Natural killer cell (primary cell): ENCODE data around the gene ARFGEF2. TPM values are rescaled to one million over a fixed set of nuclear protein-coding genes. Genes with fewer than 3 reads are reported as not detected.

ENCODE experiments used
- ATAC-seq, 3 donors: fragments of 150-1000 bp in 2 of 3; fragments of 200-7000 bp in 1 of 3; cut with Tn5 transposase; 1 replicate in 1 of 3; 2 replicates in 2 of 3; pipeline ENCODE4 v1.10.0; 2021; ENCODE audit warnings: mild to moderate bottlenecking in 2 of 3, moderate library complexity in 2 of 3
- DNase-seq, 2 donors: peaks; one replicate each; pipeline versions ENCODE4 v3.0.0 to v3.0.0-alpha.2; 2013 to 2021; ENCODE audit warnings: mixed read lengths in 1 of 2
- H3K27ac ChIP-seq: one replicate; pipeline ENCODE4 v1.5.1; 2013; ENCODE audit warnings: mild to moderate bottlenecking, low read length
- H3K27me3 ChIP-seq: one replicate; pipeline ENCODE4 v1.6.1; 2013; ENCODE audit warnings: low read length; ENCODE audit not compliant: control insufficient read depth, insufficient read depth
- H3K36me3 ChIP-seq: one replicate; pipeline ENCODE4 v1.6.1; 2013; ENCODE audit warnings: low read length; ENCODE audit not compliant: control insufficient read depth, insufficient read depth
- H3K4me1 ChIP-seq: one replicate; pipeline ENCODE4 v1.6.1; 2013; ENCODE audit warnings: low read length; ENCODE audit not compliant: control insufficient read depth, insufficient read depth
- H3K4me3 ChIP-seq: one replicate; pipeline ENCODE4 v1.5.1; 2013; ENCODE audit warnings: low read length
- H3K9me3 ChIP-seq: one replicate; pipeline ENCODE4 v1.6.1; 2013; ENCODE audit warnings: low read length; ENCODE audit not compliant: control insufficient read depth, insufficient read depth
- H3K27ac Mint-ChIP-seq, 2 donors: one replicate each; pipeline ENCODE4 v1.8.0; 2022; ENCODE audit warnings: mild to moderate bottlenecking in 2 of 2, mixed read lengths in 2 of 2, moderate library complexity in 1 of 2
- H3K27me3 Mint-ChIP-seq, 2 donors: one replicate each; pipeline ENCODE4 v1.8.0; 2022; ENCODE audit warnings: low read depth in 2 of 2, mixed read lengths in 2 of 2
- H3K36me3 Mint-ChIP-seq: one replicate; pipeline ENCODE4 v1.8.0; 2022; ENCODE audit warnings: mixed read lengths
- H3K4me1 Mint-ChIP-seq, 2 donors: one replicate each; pipeline ENCODE4 v1.8.0; 2022; ENCODE audit warnings: mixed read lengths in 2 of 2
- H3K4me3 Mint-ChIP-seq: one replicate; pipeline ENCODE4 v1.8.0; 2022; ENCODE audit warnings: mild to moderate bottlenecking, moderate library complexity, mixed read lengths
- H3K9me3 Mint-ChIP-seq, 2 donors: one replicate each; pipeline ENCODE4 v1.8.0; 2022; ENCODE audit warnings: mixed read lengths in 2 of 2
- WGBS: methylation state at CpG from one replicate; pipeline ENCODE4 v1.1.7; 2013; ENCODE audit warnings: missing lambda C conversion rate; ENCODE audit not compliant: insufficient coverage; 5-methylcytosine and 5-hydroxymethylcytosine counted together
- intact Hi-C: fragments of 100-400 bp; cut with micrococcal nuclease; formaldehyde crosslinking; loops from one replicate; pipeline ENCODE4 v1.14.2; 2022
- total RNA-seq, 4 donors: library from RNA; stranded (reverse); fragments of 120-200 nt in 1 of 4; gene quantifications; one replicate each; pipeline versions ENCODE4 v1.2.3 to v1.2.4, GENCODE V29; 2013 to 2022
- TF ChIP-seq, protein P1 (sequence below): fragments of 200-600 bp; IDR thresholded peaks from one replicate; pipeline ENCODE4 v1.8.0; 2022; ENCODE audit warnings: antibody characterized with exemption

ARFGEF2 gene
- total RNA-seq, 3 donors from 2014 or later (not counting 1 experiment from before 2014, with no cell fraction given): 22.7 to 26.9 (median 26.9) TPM

DNA sequence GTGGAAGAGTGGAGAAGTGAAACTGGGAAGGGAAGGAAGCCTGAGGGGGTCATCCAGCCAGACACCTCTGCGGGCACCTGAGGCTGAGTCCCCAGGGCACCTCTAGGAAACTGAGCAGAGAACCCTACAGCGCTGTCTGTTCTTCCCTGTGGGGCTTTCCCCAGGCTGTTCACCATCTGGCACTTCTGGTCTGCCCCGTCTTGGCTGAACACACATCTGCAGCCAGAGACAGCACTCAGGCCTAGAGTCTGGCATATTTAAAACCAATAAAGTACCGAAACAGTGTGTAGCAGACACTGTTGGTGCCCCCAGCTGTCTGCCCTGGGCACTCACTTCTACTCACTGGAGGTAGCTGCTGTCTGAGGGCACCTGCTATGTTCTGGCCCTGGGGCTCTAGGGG lies 9.4 kb upstream of the ARFGEF2 start:
- Histone ChIP-seq H3K36me3 (no peaks in the 10 kb centered on the region), H3K9me3 (no peaks in the 10 kb centered on the region), H3K27me3 (no peaks in the 10 kb centered on the region), H3K4me1 (peaks cover 31% of the 10 kb centered on the region), H3K4me3 (no peak overlapping the region), H3K27ac (no peak overlapping the region)
- ATAC-seq (no peak), DNase-seq (no peak)
- H3K4me1 Mint-ChIP-seq: peaks cover 12 to 34% of the 10 kb centered on the region in 2 donors
- intact Hi-C loops: no loop called here
- no peaks in the 10 kb centered on the region for H3K9me3 Mint-ChIP-seq
- H3K27me3 Mint-ChIP-seq: peaks cover 0 to 4% of the 10 kb centered on the region in 2 donors
- TF ChIP-seq, protein P1, sequence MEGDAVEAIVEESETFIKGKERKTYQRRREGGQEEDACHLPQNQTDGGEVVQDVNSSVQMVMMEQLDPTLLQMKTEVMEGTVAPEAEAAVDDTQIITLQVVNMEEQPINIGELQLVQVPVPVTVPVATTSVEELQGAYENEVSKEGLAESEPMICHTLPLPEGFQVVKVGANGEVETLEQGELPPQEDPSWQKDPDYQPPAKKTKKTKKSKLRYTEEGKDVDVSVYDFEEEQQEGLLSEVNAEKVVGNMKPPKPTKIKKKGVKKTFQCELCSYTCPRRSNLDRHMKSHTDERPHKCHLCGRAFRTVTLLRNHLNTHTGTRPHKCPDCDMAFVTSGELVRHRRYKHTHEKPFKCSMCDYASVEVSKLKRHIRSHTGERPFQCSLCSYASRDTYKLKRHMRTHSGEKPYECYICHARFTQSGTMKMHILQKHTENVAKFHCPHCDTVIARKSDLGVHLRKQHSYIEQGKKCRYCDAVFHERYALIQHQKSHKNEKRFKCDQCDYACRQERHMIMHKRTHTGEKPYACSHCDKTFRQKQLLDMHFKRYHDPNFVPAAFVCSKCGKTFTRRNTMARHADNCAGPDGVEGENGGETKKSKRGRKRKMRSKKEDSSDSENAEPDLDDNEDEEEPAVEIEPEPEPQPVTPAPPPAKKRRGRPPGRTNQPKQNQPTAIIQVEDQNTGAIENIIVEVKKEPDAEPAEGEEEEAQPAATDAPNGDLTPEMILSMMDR: no peak
- 63% methylated on average over 4 of the region's 4 CpGs for WGBS
- no peaks in the 10 kb centered on the region for H3K36me3 Mint-ChIP-seq
- H3K27ac Mint-ChIP-seq: peak overlapping the region; percentile 62 to 93
- H3K4me3 Mint-ChIP-seq: no peak overlapping the region

DNA sequence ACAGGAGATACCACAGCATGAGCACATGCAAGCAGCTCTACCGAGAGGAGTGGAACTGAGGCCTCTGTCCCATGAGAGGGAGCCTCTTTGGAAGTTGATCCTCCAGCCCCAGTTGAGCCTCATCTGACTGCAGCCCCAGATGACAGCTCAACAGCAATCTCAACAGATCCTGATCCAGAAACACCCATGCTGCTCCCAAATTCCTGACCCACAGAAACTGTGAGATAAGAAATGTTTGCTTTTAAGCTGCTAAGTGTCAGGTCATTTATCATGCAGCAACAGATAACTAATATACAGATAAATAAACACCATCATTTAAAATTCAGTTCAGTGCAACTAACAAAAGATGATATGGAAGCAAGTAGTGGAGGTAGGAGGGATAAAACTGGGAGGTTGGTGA lies 4.8 kb upstream of the ARFGEF2 start:
- no peak for DNase-seq
- no peaks in the 10 kb centered on the region for H3K27me3 ChIP-seq
- 100% methylated on average over 1 of the region's 1 CpG for WGBS
- no peaks in the 10 kb centered on the region for H3K9me3 ChIP-seq
- intact Hi-C loops: no loop called here
- no peak for ATAC-seq
- Mint-ChIP-seq H3K27ac (no peak overlapping the region), H3K4me1 (peaks cover 17% of the 10 kb centered on the region in 2 donors), H3K36me3 (no peaks in the 10 kb centered on the region), H3K27me3 (peaks cover 0 to 4% of the 10 kb centered on the region in 2 donors), H3K9me3 (peaks cover 0 to 2% of the 10 kb centered on the region in 2 donors), H3K4me3 (no peak overlapping the region)
- H3K36me3 ChIP-seq: no peaks in the 10 kb centered on the region
- H3K27ac ChIP-seq: no peak overlapping the region
- TF ChIP-seq, protein P1: no peak
- peaks cover 22% of the 10 kb centered on the region for H3K4me1 ChIP-seq
- no peak overlapping the region for H3K4me3 ChIP-seq

DNA sequence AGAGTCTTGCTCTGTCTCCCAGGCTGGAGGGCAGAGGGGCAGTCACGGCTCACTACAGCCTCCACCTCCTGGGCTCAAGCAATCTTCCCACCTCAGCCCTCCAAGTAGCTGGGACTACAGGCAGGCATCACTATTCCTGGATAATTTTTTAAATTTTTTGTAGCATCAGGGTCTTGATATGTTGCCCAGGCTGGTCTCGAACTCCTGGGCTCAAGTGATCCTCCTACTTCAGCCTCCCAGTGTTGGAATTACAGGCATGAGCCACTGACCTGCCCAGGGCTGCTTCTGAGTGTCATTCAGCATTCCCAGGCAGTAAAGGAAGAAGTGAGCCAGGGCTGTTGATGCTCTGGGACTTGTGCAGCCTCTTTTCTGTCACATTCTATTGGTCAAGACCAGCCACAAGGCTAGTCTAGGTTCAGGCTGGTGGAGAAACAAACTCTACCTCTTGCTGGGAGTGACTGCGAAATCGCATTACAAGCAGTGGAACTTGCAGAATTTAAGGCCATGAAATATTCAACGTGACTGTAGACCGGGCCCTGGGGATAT lies 2.1 kb upstream of the ARFGEF2 start:
- ATAC-seq (no peak), DNase-seq (no peak)
- Mint-ChIP-seq H3K4me1 (peaks cover 38 to 39% of the 10 kb centered on the region in 2 donors), H3K9me3 (peaks cover 0 to 2% of the 10 kb centered on the region in 2 donors), H3K27me3 (no peaks in the 10 kb centered on the region), H3K36me3 (no peaks in the 10 kb centered on the region), H3K27ac (peak overlapping the region in 1 of 2 donors; percentile 92), H3K4me3 (peak overlapping the region; percentile 17)
- Histone ChIP-seq H3K4me1 (peaks cover 20% of the 10 kb centered on the region), H3K27me3 (no peaks in the 10 kb centered on the region), H3K9me3 (no peaks in the 10 kb centered on the region), H3K4me3 (no peak overlapping the region), H3K36me3 (no peaks in the 10 kb centered on the region), H3K27ac (no peak overlapping the region)
- intact Hi-C loops: no loop called here
- 97% methylated on average over 6 of the region's 6 CpGs for WGBS
- TF ChIP-seq, protein P1: no peak
